ENCODE results near the gene RANBP3L.
"Not testable (repeated sequence)": the region's sequence is repeated elsewhere in the genome, so short reads cannot be mapped to it uniquely, and the experiment has no call there.

The RANBP3L gene

DNA sequence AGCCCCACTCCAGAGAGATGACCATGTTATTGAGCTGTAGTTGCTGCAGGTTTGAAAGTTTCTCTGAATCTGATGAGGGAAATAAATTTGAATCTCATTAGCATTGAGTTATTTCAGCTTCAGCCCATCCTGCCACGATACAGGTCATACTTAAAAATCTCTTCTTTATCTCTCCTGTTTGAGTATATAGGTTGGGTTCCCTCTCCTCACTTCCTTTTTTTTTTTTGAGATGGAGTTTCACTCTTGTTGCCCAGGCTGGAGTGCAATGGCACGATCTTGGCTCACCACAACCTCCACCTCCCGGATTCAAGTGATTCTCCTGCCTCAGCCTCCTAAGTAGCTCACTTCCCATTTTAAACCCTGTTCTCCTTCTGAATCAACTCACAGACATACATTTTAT is 17.9 kb downstream of the RANBP3L start:
- not testable (repeated sequence) for DNase-seq

GRCh38 chr5:36281626-36282025 is 20.1 kb downstream of the RANBP3L start:
- no peak for DNase-seq

DNA sequence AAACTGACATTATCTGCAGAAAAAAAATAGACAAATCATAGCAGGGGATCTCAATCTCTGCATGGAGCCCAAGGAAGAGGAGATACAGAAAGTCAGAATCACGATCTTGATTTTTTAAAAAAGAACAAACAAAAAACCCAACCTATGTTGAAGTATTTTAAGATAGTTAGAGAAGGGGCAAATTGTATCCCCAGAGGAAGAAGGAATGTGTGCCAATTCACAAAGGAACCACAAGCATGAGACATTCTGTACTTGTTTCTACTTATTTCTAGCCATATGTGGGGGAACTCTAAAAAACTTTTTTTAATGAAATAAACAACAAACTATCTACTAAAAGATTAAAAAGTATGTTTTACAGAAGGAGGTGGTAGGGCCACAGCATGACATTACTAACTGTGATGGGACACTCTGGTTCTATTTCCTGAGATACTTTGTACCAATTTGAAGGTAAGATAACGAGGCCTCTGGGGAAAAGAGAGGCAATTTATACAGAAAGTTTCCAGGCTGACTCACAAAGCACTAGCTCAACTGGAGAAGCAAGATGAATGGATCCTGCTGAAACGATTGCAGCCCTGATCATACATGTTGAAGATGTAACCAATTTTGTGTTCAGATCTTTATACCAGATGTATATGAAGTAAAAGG is 22.5 kb downstream of the RANBP3L start:
- no peak for DNase-seq

- no peak for DNase-seq
Measured at GRCh38 chr5:36277521-36278176, 24.1 kb downstream of the RANBP3L start.

DNA sequence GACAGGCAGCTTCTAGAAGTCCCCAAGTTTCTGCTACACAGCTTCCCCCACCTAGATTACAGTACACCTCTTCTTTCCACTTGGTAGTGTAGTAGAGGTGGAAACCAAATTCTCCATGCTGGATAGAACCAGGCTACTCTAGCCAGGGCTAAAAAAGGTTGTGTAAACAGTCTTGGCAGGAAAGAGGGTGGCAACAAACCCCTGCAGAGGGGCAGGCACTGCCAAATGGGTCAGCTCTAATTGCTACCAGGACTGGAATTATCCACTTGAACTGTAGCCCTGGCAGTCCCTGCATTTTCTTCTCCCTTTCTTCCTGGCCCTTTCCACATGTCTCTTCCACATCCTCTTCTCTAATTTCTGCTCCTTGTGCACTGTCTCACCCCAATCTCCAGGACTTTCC is 24.8 kb downstream of the RANBP3L start:
- DNase-seq, result no peak

- DNase-seq, result no peak
Measured at GRCh38 chr5:36273809-36274526, 27.7 kb downstream of the RANBP3L start.

DNA sequence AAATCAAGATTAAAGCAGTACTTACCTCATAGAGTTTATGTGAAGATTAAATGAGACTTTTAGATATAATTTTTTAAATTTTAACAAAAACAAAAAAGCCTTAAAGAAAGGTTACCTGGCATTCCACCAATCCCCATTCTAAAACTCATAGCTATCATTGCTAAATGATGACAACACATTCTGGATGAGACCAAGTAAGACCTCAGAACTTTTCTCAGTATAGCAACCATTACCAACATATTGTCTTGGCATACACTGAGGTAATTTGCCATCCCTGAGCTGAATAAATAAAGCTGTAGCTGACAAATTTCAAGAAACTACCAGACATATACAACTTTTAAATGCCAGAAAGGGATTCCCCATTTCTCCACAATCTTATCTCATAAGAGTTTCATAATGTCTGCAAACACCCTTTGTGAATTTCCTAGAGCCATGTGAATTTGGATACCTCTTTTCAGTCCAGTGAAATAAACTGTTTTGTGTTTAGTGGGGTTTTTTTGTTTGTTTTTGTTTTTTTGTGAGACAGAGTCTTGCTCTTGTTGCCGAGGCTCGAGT is 29.5 kb downstream of the RANBP3L start:
- DNase-seq, result no peak

- DNase-seq, result no peak
Measured at GRCh38 chr5:36270876-36271575, 30.7 kb downstream of the RANBP3L start.

GRCh38 chr5:36270175-36270574 is 31.5 kb downstream of the RANBP3L start:
- DNase-seq, result no peak

- no peak for DNase-seq
Measured at GRCh38 chr5:36269478-36269877, 32.2 kb downstream of the RANBP3L start.

- DNase-seq, result no peak
Measured at GRCh38 chr5:36267905-36268304, 33.8 kb downstream of the RANBP3L start.

DNA sequence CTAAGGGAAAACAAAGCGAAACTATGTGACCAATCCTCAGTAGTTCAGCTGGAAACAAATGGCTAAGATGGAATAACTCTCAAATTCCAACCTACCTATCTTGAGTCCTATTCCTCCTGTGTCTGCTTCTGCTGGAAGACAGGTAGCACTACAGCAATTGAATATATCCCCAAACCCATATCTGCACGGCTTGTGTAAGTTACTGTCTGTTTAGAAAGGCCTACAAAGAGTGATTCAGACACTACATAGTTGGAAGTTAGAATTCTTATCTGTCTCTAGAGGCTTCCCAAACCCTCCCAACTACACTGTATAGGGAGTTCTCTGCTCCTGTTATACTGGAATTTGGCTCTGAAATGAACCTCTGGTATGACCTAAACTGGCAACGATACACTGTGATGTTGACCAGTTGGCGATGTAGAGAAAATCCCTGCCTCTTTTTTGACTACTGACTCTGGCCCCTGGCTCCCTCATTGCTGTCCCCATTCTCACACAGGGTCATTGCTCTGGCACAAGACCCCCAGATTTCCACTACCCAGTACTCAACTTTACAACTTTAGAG is 37.4 kb downstream of the RANBP3L start:
- DNase-seq, result no peak

- no peak for DNase-seq
Measured at GRCh38 chr5:36261186-36261585, 40.5 kb downstream of the RANBP3L start.

- no peak for DNase-seq
Measured at GRCh38 chr5:36253575-36253974, 48.1 kb downstream of the RANBP3L start.

- DNase-seq, result no peak
Measured at GRCh38 chr5:36252722-36253365, 48.9 kb downstream of the RANBP3L start.

DNA sequence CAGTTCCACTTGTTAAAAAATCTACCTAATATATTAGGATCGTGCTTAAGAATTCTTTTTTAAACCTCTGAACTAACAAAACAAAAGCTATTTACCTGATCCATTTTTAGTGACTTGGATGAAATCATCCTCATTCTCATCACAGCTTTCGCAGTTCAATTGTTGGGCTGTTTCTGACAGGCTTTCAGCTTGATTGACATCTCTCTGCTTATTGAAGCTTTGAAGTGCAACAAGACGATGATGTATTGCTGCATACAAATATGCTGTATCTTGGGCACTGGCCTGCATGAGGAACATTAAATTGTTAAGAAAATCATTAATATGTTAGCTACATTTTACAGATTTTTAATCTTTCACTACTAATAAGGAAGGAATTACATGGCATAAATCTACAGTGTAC is 50.5 kb downstream of the RANBP3L start:
- no peak for DNase-seq

DNA sequence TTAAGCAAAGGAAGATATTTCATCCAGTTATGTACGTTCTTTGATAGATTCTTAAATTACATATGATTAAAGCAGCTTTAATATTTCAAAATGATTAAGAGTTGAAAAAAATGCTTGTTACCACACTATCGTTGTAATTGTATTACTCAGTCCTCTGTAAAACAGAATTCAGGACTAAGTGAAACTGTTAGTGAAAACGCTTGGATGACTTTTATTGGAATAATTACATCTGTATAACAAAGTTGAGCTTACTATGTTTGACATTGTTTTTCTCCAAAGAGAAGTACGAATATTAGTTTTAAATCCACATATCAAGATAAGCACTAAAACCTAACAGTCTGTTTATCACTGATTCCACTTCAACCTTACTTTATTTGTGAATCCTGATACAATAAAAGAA is 51.3 kb downstream of the RANBP3L start:
- no peak for DNase-seq

- DNase-seq, result no peak
Measured at GRCh38 chr5:36246036-36246800, 55.5 kb downstream of the RANBP3L start.

DNA sequence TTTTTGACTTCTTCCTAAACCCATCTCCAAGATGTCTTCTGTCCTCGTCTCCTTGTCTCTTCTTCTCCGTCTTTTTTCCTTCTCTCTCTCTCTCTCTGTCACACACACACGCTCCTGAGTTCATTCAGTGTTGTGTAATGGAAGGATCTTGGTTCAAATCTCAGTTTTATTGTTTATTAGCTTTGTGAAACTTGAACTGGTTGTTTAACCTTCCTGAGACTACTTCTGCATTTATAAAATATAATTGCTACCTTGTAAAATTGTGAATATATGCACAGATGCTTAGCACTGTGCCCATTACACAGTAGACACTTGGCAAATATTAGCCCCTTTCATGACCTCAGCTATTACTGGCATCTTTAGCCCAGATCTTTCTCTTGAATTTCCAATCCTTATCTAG is 57.6 kb downstream of the RANBP3L start:
- DNase-seq, result no peak

- no peak for DNase-seq
Measured at GRCh38 chr5:36243653-36244052, 58.0 kb downstream of the RANBP3L start.
